ENCODE results near the gene TSPOAP1.

Gene TSPOAP1

GRCh38 chr17:58360296-58361063 lies 31.9 kb upstream of the TSPOAP1 start:
- Histone ChIP-seq H3K36me3 (ENCODE audit: control insufficient read depth, insufficient read depth, low read length) (peaks cover 22% of the 10 kb centered on the region; the same call in 1 of the 2 replicates), H3K27me3 (ENCODE audit: control insufficient read depth, insufficient read depth, low read length) (no peaks in the 10 kb centered on the region), H3K27ac (ENCODE audit: low read depth, low read length) (no peak overlapping the region; the same call in 1 of the 2 replicates), H3K9me3 (ENCODE audit: control insufficient read depth, insufficient read depth, low read depth, low read length) (no peaks in the 10 kb centered on the region), H3K4me3 (ENCODE audit: low read depth, low read length) (no peak overlapping the region), H3K4me1 (ENCODE audit: control insufficient read depth, insufficient read depth, low read length) (peaks cover 25% of the 10 kb centered on the region; the same call in 1 of the 2 replicates), H3K9ac (ENCODE audit: low read length) (no peak overlapping the region)

GRCh38 chr17:58358408-58359172 lies 30.0 kb upstream of the TSPOAP1 start:
- Histone ChIP-seq H3K4me3 (ENCODE audit: low read depth, low read length) (no peak overlapping the region), H3K9ac (ENCODE audit: low read length) (no peak overlapping the region), H3K4me1 (ENCODE audit: control insufficient read depth, insufficient read depth, low read length) (peaks cover 15% of the 10 kb centered on the region), H3K9me3 (ENCODE audit: control insufficient read depth, insufficient read depth, low read depth, low read length) (no peaks in the 10 kb centered on the region), H3K27me3 (ENCODE audit: control insufficient read depth, insufficient read depth, low read length) (no peaks in the 10 kb centered on the region), H3K27ac (ENCODE audit: low read depth, low read length) (no peak overlapping the region), H3K36me3 (ENCODE audit: control insufficient read depth, insufficient read depth, low read length) (peaks cover 27% of the 10 kb centered on the region; the same call in 1 of the 2 replicates)

GRCh38 chr17:58357312-58358297 lies 29.0 kb upstream of the TSPOAP1 start:
- Histone ChIP-seq H3K4me1 (ENCODE audit: control insufficient read depth, insufficient read depth, low read length) (peaks cover 14% of the 10 kb centered on the region), H3K4me3 (ENCODE audit: low read depth, low read length) (no peak overlapping the region), H3K27ac (ENCODE audit: low read depth, low read length) (no peak overlapping the region), H3K36me3 (ENCODE audit: control insufficient read depth, insufficient read depth, low read length) (peaks cover 27% of the 10 kb centered on the region; the same call in 1 of the 2 replicates), H3K9me3 (ENCODE audit: control insufficient read depth, insufficient read depth, low read depth, low read length) (no peaks in the 10 kb centered on the region), H3K27me3 (ENCODE audit: control insufficient read depth, insufficient read depth, low read length) (no peaks in the 10 kb centered on the region), H3K9ac (ENCODE audit: low read length) (no peak overlapping the region)

- H3K27me3 ChIP-seq (ENCODE audit: control insufficient read depth, insufficient read depth, low read length), result no peaks in the 10 kb centered on the region
- peaks cover 32% of the 10 kb centered on the region for H3K36me3 ChIP-seq (ENCODE audit: control insufficient read depth, insufficient read depth, low read length)
- no peak overlapping the region for H3K27ac ChIP-seq (ENCODE audit: low read depth, low read length)
- H3K4me1 ChIP-seq (ENCODE audit: control insufficient read depth, insufficient read depth, low read length), result peaks cover 16% of the 10 kb centered on the region
- H3K4me3 ChIP-seq (ENCODE audit: low read depth, low read length), result no peak overlapping the region
- no peak overlapping the region for H3K9ac ChIP-seq (ENCODE audit: low read length)
- H3K9me3 ChIP-seq (ENCODE audit: control insufficient read depth, insufficient read depth, low read depth, low read length), result no peaks in the 10 kb centered on the region
Measured at GRCh38 chr17:58356231-58356630, 27.6 kb upstream of the TSPOAP1 start.

- H3K27ac ChIP-seq (ENCODE audit: low read depth, low read length), result no peak overlapping the region
- H3K4me1 ChIP-seq (ENCODE audit: control insufficient read depth, insufficient read depth, low read length), result peaks cover 17% of the 10 kb centered on the region
- H3K27me3 ChIP-seq (ENCODE audit: control insufficient read depth, insufficient read depth, low read length), result no peaks in the 10 kb centered on the region
- H3K9ac ChIP-seq (ENCODE audit: low read length), result no peak overlapping the region
- no peak overlapping the region for H3K4me3 ChIP-seq (ENCODE audit: low read depth, low read length)
- H3K9me3 ChIP-seq (ENCODE audit: control insufficient read depth, insufficient read depth, low read depth, low read length), result no peaks in the 10 kb centered on the region
- peaks cover 33% of the 10 kb centered on the region for H3K36me3 ChIP-seq (ENCODE audit: control insufficient read depth, insufficient read depth, low read length)
Measured at GRCh38 chr17:58354541-58355216, 26.1 kb upstream of the TSPOAP1 start.

- Histone ChIP-seq H3K27me3 (ENCODE audit: control insufficient read depth, insufficient read depth, low read length) (no peaks in the 10 kb centered on the region), H3K4me3 (ENCODE audit: low read depth, low read length) (peak overlapping the region; percentile 100), H3K9ac (ENCODE audit: low read length) (peak overlapping the region; percentile 14), H3K36me3 (ENCODE audit: control insufficient read depth, insufficient read depth, low read length) (peaks cover 42% of the 10 kb centered on the region), H3K4me1 (ENCODE audit: control insufficient read depth, insufficient read depth, low read length) (peaks cover 17% of the 10 kb centered on the region), H3K9me3 (ENCODE audit: control insufficient read depth, insufficient read depth, low read depth, low read length) (no peaks in the 10 kb centered on the region), H3K27ac (ENCODE audit: low read depth, low read length) (peak overlapping the region; percentile 11; the same call in 1 of the 2 replicates)
Measured at GRCh38 chr17:58353389-58353825, 24.8 kb upstream of the TSPOAP1 start.

- H3K4me3 ChIP-seq (ENCODE audit: low read depth, low read length), result peak overlapping the region; percentile 100
- peaks cover 17% of the 10 kb centered on the region for H3K4me1 ChIP-seq (ENCODE audit: control insufficient read depth, insufficient read depth, low read length)
- no peaks in the 10 kb centered on the region for H3K9me3 ChIP-seq (ENCODE audit: control insufficient read depth, insufficient read depth, low read depth, low read length)
- peaks cover 43% of the 10 kb centered on the region for H3K36me3 ChIP-seq (ENCODE audit: control insufficient read depth, insufficient read depth, low read length)
- peak overlapping the region; percentile 99 for H3K9ac ChIP-seq (ENCODE audit: low read length)
- H3K27ac ChIP-seq (ENCODE audit: low read depth, low read length), result peak overlapping the region; percentile 92; the same call in 1 of the 2 replicates
- no peaks in the 10 kb centered on the region for H3K27me3 ChIP-seq (ENCODE audit: control insufficient read depth, insufficient read depth, low read length)
Measured at GRCh38 chr17:58352596-58353388, 24.2 kb upstream of the TSPOAP1 start.

- Histone ChIP-seq H3K27me3 (ENCODE audit: control insufficient read depth, insufficient read depth, low read length) (no peaks in the 10 kb centered on the region), H3K36me3 (ENCODE audit: control insufficient read depth, insufficient read depth, low read length) (peaks cover 43% of the 10 kb centered on the region), H3K27ac (ENCODE audit: low read depth, low read length) (peak within 1 kb of the TSS; percentile 92), H3K9ac (ENCODE audit: low read length) (peak within 1 kb of the TSS; percentile 99), H3K9me3 (ENCODE audit: control insufficient read depth, insufficient read depth, low read depth, low read length) (no peaks in the 10 kb centered on the region), H3K4me1 (ENCODE audit: control insufficient read depth, insufficient read depth, low read length) (peaks cover 17% of the 10 kb centered on the region), H3K4me3 (ENCODE audit: low read depth, low read length) (peak within 1 kb of the TSS; percentile 100)
Measured at GRCh38 chr17:58351831-58352595, 23.4 kb upstream of the TSPOAP1 start, which contains the start of gene SUPT4H1. SUPT4H1 (minus strand) TSS chr17:58352201; CDS start chr17:58352135, 66 bp downstream.

- peak overlapping the region; percentile 99 for H3K9ac ChIP-seq (ENCODE audit: low read length)
- peaks cover 50% of the 10 kb centered on the region for H3K36me3 ChIP-seq (ENCODE audit: control insufficient read depth, insufficient read depth, low read length)
- peak overlapping the region; percentile 100 for H3K4me3 ChIP-seq (ENCODE audit: low read depth, low read length)
- no peaks in the 10 kb centered on the region for H3K9me3 ChIP-seq (ENCODE audit: control insufficient read depth, insufficient read depth, low read depth, low read length)
- H3K4me1 ChIP-seq (ENCODE audit: control insufficient read depth, insufficient read depth, low read length), result peaks cover 17% of the 10 kb centered on the region
- H3K27ac ChIP-seq (ENCODE audit: low read depth, low read length), result no peak overlapping the region; the same call in 1 of the 2 replicates
- H3K27me3 ChIP-seq (ENCODE audit: control insufficient read depth, insufficient read depth, low read length), result no peaks in the 10 kb centered on the region
Measured at GRCh38 chr17:58351182-58351581, 22.6 kb upstream of the TSPOAP1 start.

Measured in HUES6 (cell line).